Erythroblast (primary cell): ENCODE measurements around the gene GATA5.

Experiments used
- GATA1 ChIP-seq: IDR thresholded peaks from 2 replicates; pipeline ENCODE4 v1.6.1; 2011; ENCODE audit warnings: low read depth, mild to moderate bottlenecking, control low read depth, low read length, moderate library complexity
- POLR2A ChIP-seq: IDR thresholded peaks from 2 replicates; pipeline ENCODE4 v1.6.1; 2011; ENCODE audit warnings: mild to moderate bottlenecking, low read length

DNA sequence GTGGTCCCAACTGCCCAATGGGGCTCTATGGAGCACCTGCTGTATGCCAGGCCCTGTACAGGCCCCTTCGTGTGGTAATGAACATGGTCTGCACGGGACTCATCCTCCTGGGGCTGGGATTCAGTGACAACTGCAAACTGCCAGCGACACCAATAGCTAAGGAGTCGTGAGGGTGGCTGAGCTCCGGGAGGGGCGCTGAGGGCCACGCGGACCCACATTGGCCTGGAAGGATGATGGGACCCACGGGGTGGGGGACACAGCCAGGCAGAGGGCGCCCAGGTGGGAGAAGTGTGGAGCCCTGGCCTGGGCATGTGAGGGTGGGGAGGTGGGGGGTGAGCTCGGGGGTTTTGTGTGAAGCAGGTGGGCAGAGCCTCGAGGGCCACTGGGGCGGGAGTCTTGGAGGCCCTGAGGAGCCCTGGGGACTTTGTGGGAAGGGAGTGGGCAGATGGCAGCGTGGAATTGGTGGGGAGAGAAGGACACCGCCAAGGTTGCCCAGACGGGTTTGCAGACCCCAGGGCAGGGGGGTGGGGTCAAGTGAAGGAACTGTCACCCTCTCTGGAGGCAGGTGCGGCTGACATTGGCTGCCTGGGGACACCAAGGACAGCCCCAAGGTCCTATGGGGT is 22.5 kb downstream of the GATA5 start:
- TF ChIP-seq POLR2A (no peak), GATA1 (no peak)
